IPS-20b (cell line): Measurements from ENCODE around the gene MYBPH.

Experiments used
- H3K27ac ChIP-seq: one replicate; pipeline ENCODE4 v1.5.1; 2013; ENCODE audit warnings: low read length
- H3K27me3 ChIP-seq: 2 replicates; pipeline ENCODE4 v1.6.1; 2013; ENCODE audit warnings: mild to moderate bottlenecking, low read length, inconsistent platforms; ENCODE audit not compliant: insufficient read depth
- H3K36me3 ChIP-seq: 2 replicates; pipeline ENCODE4 v1.6.1; 2013; ENCODE audit warnings: low read depth, mild to moderate bottlenecking, inconsistent platforms, low read length, moderate library complexity; ENCODE audit not compliant: insufficient read depth
- H3K4me1 ChIP-seq: 2 replicates; pipeline ENCODE4 v1.6.1; 2013; ENCODE audit warnings: mild to moderate bottlenecking, control low read depth, inconsistent platforms, low read length, moderate library complexity; ENCODE audit not compliant: insufficient read depth
- H3K4me3 ChIP-seq: 2 replicates; pipeline ENCODE4 v1.5.1; 2013; ENCODE audit warnings: mild to moderate bottlenecking, low read length, inconsistent platforms
- H3K9ac ChIP-seq: 2 replicates; pipeline ENCODE4 v1.6.1; 2013; ENCODE audit warnings: low read depth, mild to moderate bottlenecking, inconsistent platforms, low read length, moderate library complexity
- H3K9me3 ChIP-seq: 2 replicates; pipeline ENCODE4 v1.6.1; 2013; ENCODE audit warnings: mild to moderate bottlenecking, low read depth, low read length, inconsistent platforms; ENCODE audit not compliant: insufficient read depth

The MYBPH gene

GRCh38 chr1:203169770-203170520, 5.7 kb downstream of the MYBPH start:
- Histone ChIP-seq H3K27me3 (no peaks in the 10 kb centered on the region), H3K9ac (no peak overlapping the region), H3K36me3 (no peaks in the 10 kb centered on the region), H3K4me1 (no peaks in the 10 kb centered on the region), H3K27ac (no peak overlapping the region), H3K9me3 (no peaks in the 10 kb centered on the region), H3K4me3 (no peak overlapping the region)

GRCh38 chr1:203168991-203169390, 6.6 kb downstream of the MYBPH start:
- no peaks in the 10 kb centered on the region for H3K36me3 ChIP-seq
- H3K4me3 ChIP-seq, result no peak overlapping the region
- no peaks in the 10 kb centered on the region for H3K9me3 ChIP-seq
- no peak overlapping the region for H3K9ac ChIP-seq
- H3K27ac ChIP-seq, result no peak overlapping the region
- no peaks in the 10 kb centered on the region for H3K27me3 ChIP-seq
- no peaks in the 10 kb centered on the region for H3K4me1 ChIP-seq

- Histone ChIP-seq H3K27ac (no peak overlapping the region), H3K9ac (no peak overlapping the region), H3K4me1 (no peaks in the 10 kb centered on the region), H3K4me3 (no peak overlapping the region), H3K9me3 (no peaks in the 10 kb centered on the region), H3K36me3 (no peaks in the 10 kb centered on the region), H3K27me3 (no peaks in the 10 kb centered on the region)
Observed at GRCh38 chr1:203168256-203168786, 7.3 kb downstream of the MYBPH start.

GRCh38 chr1:203167913-203168200, 7.8 kb downstream of the MYBPH start:
- Histone ChIP-seq H3K27ac (no peak overlapping the region), H3K9ac (no peak overlapping the region), H3K27me3 (no peaks in the 10 kb centered on the region), H3K36me3 (no peaks in the 10 kb centered on the region), H3K4me3 (no peak overlapping the region), H3K9me3 (no peaks in the 10 kb centered on the region), H3K4me1 (no peaks in the 10 kb centered on the region)

GRCh38 chr1:203167026-203167912, 8.4 kb downstream of the MYBPH start:
- H3K27me3 ChIP-seq, result no peaks in the 10 kb centered on the region
- H3K9me3 ChIP-seq, result no peaks in the 10 kb centered on the region

GRCh38 chr1:203166192-203166940, 9.3 kb downstream of the MYBPH start:
- no peaks in the 10 kb centered on the region for H3K4me1 ChIP-seq
- H3K36me3 ChIP-seq, result no peaks in the 10 kb centered on the region
- no peaks in the 10 kb centered on the region for H3K9me3 ChIP-seq
- no peak overlapping the region for H3K4me3 ChIP-seq
- no peak overlapping the region for H3K9ac ChIP-seq
- no peak overlapping the region for H3K27ac ChIP-seq
- no peaks in the 10 kb centered on the region for H3K27me3 ChIP-seq

More at GRCh38 chr1:203167026-203167912, 8.4 kb downstream of the MYBPH start:
- Histone ChIP-seq H3K27ac (no peak overlapping the region), H3K4me1 (no peaks in the 10 kb centered on the region), H3K36me3 (no peaks in the 10 kb centered on the region), H3K4me3 (no peak overlapping the region), H3K9ac (no peak overlapping the region)

- Histone ChIP-seq H3K36me3 (no peaks in the 10 kb centered on the region), H3K4me1 (no peaks in the 10 kb centered on the region), H3K9me3 (no peaks in the 10 kb centered on the region), H3K4me3 (no peak overlapping the region), H3K27me3 (no peaks in the 10 kb centered on the region), H3K9ac (no peak overlapping the region), H3K27ac (no peak overlapping the region)
Observed at GRCh38 chr1:203165800-203166161, 9.8 kb downstream of the MYBPH start.

- Histone ChIP-seq H3K9me3 (no peaks in the 10 kb centered on the region), H3K4me3 (no peak overlapping the region), H3K36me3 (no peaks in the 10 kb centered on the region), H3K27ac (no peak overlapping the region), H3K4me1 (no peaks in the 10 kb centered on the region), H3K27me3 (no peaks in the 10 kb centered on the region), H3K9ac (no peak overlapping the region)
Observed at GRCh38 chr1:203165101-203165799, 10.4 kb downstream of the MYBPH start.

- Histone ChIP-seq H3K9me3 (no peaks in the 10 kb centered on the region), H3K9ac (no peak overlapping the region), H3K27ac (no peak overlapping the region), H3K4me3 (no peak overlapping the region), H3K4me1 (no peaks in the 10 kb centered on the region), H3K27me3 (no peaks in the 10 kb centered on the region), H3K36me3 (no peaks in the 10 kb centered on the region)
Observed at GRCh38 chr1:203163891-203164635, 11.6 kb downstream of the MYBPH start.

GRCh38 chr1:203162403-203162802, 13.2 kb downstream of the MYBPH start:
- Histone ChIP-seq H3K27ac (no peak overlapping the region), H3K4me1 (no peaks in the 10 kb centered on the region), H3K9me3 (peaks cover 5% of the 10 kb centered on the region; the same call in 1 of the 2 replicates), H3K4me3 (no peak overlapping the region), H3K27me3 (no peaks in the 10 kb centered on the region), H3K9ac (no peak overlapping the region), H3K36me3 (no peaks in the 10 kb centered on the region)
